ENCODE results near the gene ATG2A.
A peak's percentile ranks its signal among the peaks of the same experiment; 100 is the strongest.

ATG2A gene

GRCh38 chr11:64854157-64854533 is 62.9 kb downstream of the ATG2A start:
- H3K36me3 ChIP-seq (ENCODE audit: insufficient read depth, low read length): peaks cover 10% of the 10 kb centered on the region; the same call in 1 of the 2 replicates
- H2AFZ ChIP-seq (ENCODE audit: low read length, unreplicated experiment): no peak overlapping the region
- H3K79me2 ChIP-seq (ENCODE audit: control insufficient read depth, insufficient read depth, low read length, unreplicated experiment): peaks cover 5% of the 10 kb centered on the region
- peak overlapping the region; percentile 90; the same call in 1 of the 2 replicates for H3K27ac ChIP-seq (ENCODE audit: low read depth, low read length)
- H3K27me3 ChIP-seq (ENCODE audit: insufficient read depth, low read length): no peaks in the 10 kb centered on the region
- no peak overlapping the region; the same call in 1 of the 2 replicates for H3K4me3 ChIP-seq (ENCODE audit: low read depth, low read length)
- peaks cover 38% of the 10 kb centered on the region for H3K4me1 ChIP-seq (ENCODE audit: control insufficient read depth, insufficient read depth, low read length, unreplicated experiment)

- H3K79me2 ChIP-seq (ENCODE audit: control insufficient read depth, insufficient read depth, low read length, unreplicated experiment): peaks cover 5% of the 10 kb centered on the region
These were observed 63.3 kb downstream of the ATG2A start for GRCh38 chr11:64853709-64854108.

GRCh38 chr11:64852804-64853509 is 64.1 kb downstream of the ATG2A start:
- no peak overlapping the region for H3K4me3 ChIP-seq (ENCODE audit: low read depth, low read length)
- peaks cover 35% of the 10 kb centered on the region for H3K4me1 ChIP-seq (ENCODE audit: control insufficient read depth, insufficient read depth, low read length, unreplicated experiment)
- H3K79me2 ChIP-seq (ENCODE audit: control insufficient read depth, insufficient read depth, low read length, unreplicated experiment): peaks cover 5% of the 10 kb centered on the region
- no peak overlapping the region for H2AFZ ChIP-seq (ENCODE audit: low read length, unreplicated experiment)
- H3K27me3 ChIP-seq (ENCODE audit: insufficient read depth, low read length): no peaks in the 10 kb centered on the region
- no peak overlapping the region for H3K27ac ChIP-seq (ENCODE audit: low read depth, low read length)
- H3K36me3 ChIP-seq (ENCODE audit: insufficient read depth, low read length): peaks cover 10% of the 10 kb centered on the region; the same call in 1 of the 2 replicates

More at GRCh38 chr11:64853709-64854108, 63.3 kb downstream of the ATG2A start:
- H3K4me3 ChIP-seq (ENCODE audit: low read depth, low read length): no peak overlapping the region
- H3K27ac ChIP-seq (ENCODE audit: low read depth, low read length): no peak overlapping the region
- H3K27me3 ChIP-seq (ENCODE audit: insufficient read depth, low read length): no peaks in the 10 kb centered on the region
- H3K36me3 ChIP-seq (ENCODE audit: insufficient read depth, low read length): peaks cover 10% of the 10 kb centered on the region; the same call in 1 of the 2 replicates
- H3K4me1 ChIP-seq (ENCODE audit: control insufficient read depth, insufficient read depth, low read length, unreplicated experiment): peaks cover 35% of the 10 kb centered on the region
- no peak overlapping the region for H2AFZ ChIP-seq (ENCODE audit: low read length, unreplicated experiment)

GRCh38 chr11:64851831-64852351 is 65.1 kb downstream of the ATG2A start:
- Histone ChIP-seq H3K4me1 (ENCODE audit: control insufficient read depth, insufficient read depth, low read length, unreplicated experiment) (peaks cover 32% of the 10 kb centered on the region), H3K4me3 (ENCODE audit: low read depth, low read length) (no peak overlapping the region), H2AFZ (ENCODE audit: low read length, unreplicated experiment) (no peak overlapping the region), H3K27ac (ENCODE audit: low read depth, low read length) (no peak overlapping the region), H3K27me3 (ENCODE audit: insufficient read depth, low read length) (no peaks in the 10 kb centered on the region), H3K79me2 (ENCODE audit: control insufficient read depth, insufficient read depth, low read length, unreplicated experiment) (peaks cover 5% of the 10 kb centered on the region), H3K36me3 (ENCODE audit: insufficient read depth, low read length) (peaks cover 10% of the 10 kb centered on the region; the same call in 1 of the 2 replicates)

- Histone ChIP-seq H3K4me3 (ENCODE audit: low read depth, low read length) (no peak overlapping the region), H3K27me3 (ENCODE audit: insufficient read depth, low read length) (no peaks in the 10 kb centered on the region), H3K79me2 (ENCODE audit: control insufficient read depth, insufficient read depth, low read length, unreplicated experiment) (peaks cover 5% of the 10 kb centered on the region), H2AFZ (ENCODE audit: low read length, unreplicated experiment) (no peak overlapping the region), H3K4me1 (ENCODE audit: control insufficient read depth, insufficient read depth, low read length, unreplicated experiment) (peaks cover 24% of the 10 kb centered on the region), H3K27ac (ENCODE audit: low read depth, low read length) (no peak overlapping the region), H3K36me3 (ENCODE audit: insufficient read depth, low read length) (peaks cover 10% of the 10 kb centered on the region; the same call in 1 of the 2 replicates)
These were observed 65.9 kb downstream of the ATG2A start for GRCh38 chr11:64850979-64851567.

GRCh38 chr11:64849598-64850356 is 67.2 kb downstream of the ATG2A start:
- Histone ChIP-seq H3K36me3 (ENCODE audit: insufficient read depth, low read length) (peaks cover 10% of the 10 kb centered on the region; the same call in 1 of the 2 replicates), H3K4me3 (ENCODE audit: low read depth, low read length) (no peak overlapping the region), H3K27ac (ENCODE audit: low read depth, low read length) (no peak overlapping the region), H3K79me2 (ENCODE audit: control insufficient read depth, insufficient read depth, low read length, unreplicated experiment) (peaks cover 5% of the 10 kb centered on the region), H2AFZ (ENCODE audit: low read length, unreplicated experiment) (no peak overlapping the region), H3K4me1 (ENCODE audit: control insufficient read depth, insufficient read depth, low read length, unreplicated experiment) (peaks cover 13% of the 10 kb centered on the region), H3K27me3 (ENCODE audit: insufficient read depth, low read length) (no peaks in the 10 kb centered on the region)

- peaks cover 7% of the 10 kb centered on the region for H3K4me1 ChIP-seq (ENCODE audit: control insufficient read depth, insufficient read depth, low read length, unreplicated experiment)
- no peaks in the 10 kb centered on the region for H3K27me3 ChIP-seq (ENCODE audit: insufficient read depth, low read length)
- H3K36me3 ChIP-seq (ENCODE audit: insufficient read depth, low read length): peaks cover 4% of the 10 kb centered on the region; the same call in 1 of the 2 replicates
- no peak overlapping the region for H3K27ac ChIP-seq (ENCODE audit: low read depth, low read length)
- no peak overlapping the region for H2AFZ ChIP-seq (ENCODE audit: low read length, unreplicated experiment)
- H3K4me3 ChIP-seq (ENCODE audit: low read depth, low read length): no peak overlapping the region
- H3K79me2 ChIP-seq (ENCODE audit: control insufficient read depth, insufficient read depth, low read length, unreplicated experiment): peaks cover under 1% of the 10 kb centered on the region
These were observed 68.0 kb downstream of the ATG2A start for GRCh38 chr11:64848826-64849597.

GRCh38 chr11:64848214-64848825 is 68.7 kb downstream of the ATG2A start:
- Histone ChIP-seq H3K36me3 (ENCODE audit: insufficient read depth, low read length) (no peaks in the 10 kb centered on the region), H2AFZ (ENCODE audit: low read length, unreplicated experiment) (no peak overlapping the region), H3K4me3 (ENCODE audit: low read depth, low read length) (no peak overlapping the region), H3K27ac (ENCODE audit: low read depth, low read length) (no peak overlapping the region), H3K27me3 (ENCODE audit: insufficient read depth, low read length) (no peaks in the 10 kb centered on the region), H3K4me1 (ENCODE audit: control insufficient read depth, insufficient read depth, low read length, unreplicated experiment) (peaks cover 14% of the 10 kb centered on the region), H3K79me2 (ENCODE audit: control insufficient read depth, insufficient read depth, low read length, unreplicated experiment) (no peaks in the 10 kb centered on the region)

- H3K79me2 ChIP-seq (ENCODE audit: control insufficient read depth, insufficient read depth, low read length, unreplicated experiment): no peaks in the 10 kb centered on the region
- no peak overlapping the region for H2AFZ ChIP-seq (ENCODE audit: low read length, unreplicated experiment)
- peaks cover 21% of the 10 kb centered on the region for H3K4me1 ChIP-seq (ENCODE audit: control insufficient read depth, insufficient read depth, low read length, unreplicated experiment)
- H3K36me3 ChIP-seq (ENCODE audit: insufficient read depth, low read length): no peaks in the 10 kb centered on the region
- no peak overlapping the region for H3K4me3 ChIP-seq (ENCODE audit: low read depth, low read length)
- H3K27me3 ChIP-seq (ENCODE audit: insufficient read depth, low read length): no peaks in the 10 kb centered on the region
- H3K27ac ChIP-seq (ENCODE audit: low read depth, low read length): no peak overlapping the region
These were observed 69.9 kb downstream of the ATG2A start for GRCh38 chr11:64846998-64847666.

Data from ACC112 (cell line).